ENCODE results near the gene C2orf72.

Gene C2orf72

DNA sequence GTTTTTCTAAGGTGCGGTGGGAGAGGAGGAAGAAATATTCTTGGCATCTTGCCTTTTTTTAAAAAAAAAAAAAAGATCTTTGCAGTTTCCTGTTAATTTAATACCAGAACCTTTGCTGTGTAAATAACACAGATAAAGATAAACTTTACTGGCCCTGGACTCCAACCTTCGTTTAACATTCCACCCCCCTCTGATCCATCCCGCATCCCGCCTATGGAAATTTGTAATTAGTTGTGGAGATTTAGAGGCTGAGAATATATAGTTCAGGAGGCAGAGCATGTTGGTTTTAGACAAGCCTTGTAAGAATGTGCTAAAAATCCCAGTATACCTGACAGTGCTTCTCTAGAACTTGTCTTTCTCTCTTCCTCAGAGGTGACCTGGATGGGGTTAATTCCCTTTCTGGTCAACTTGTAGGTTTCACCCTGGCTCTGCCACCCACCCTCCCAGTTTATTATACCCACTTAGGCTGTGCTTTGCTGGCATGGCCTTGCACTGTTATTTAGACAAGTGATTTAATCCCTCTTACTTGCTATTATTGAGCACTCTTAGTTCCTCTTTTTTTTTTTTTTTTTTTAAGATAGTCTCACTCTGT is 2.9 kb upstream of the C2orf72 start:
- Histone ChIP-seq H3K36me3 (ENCODE audit: control insufficient read depth, low read length) (no peaks in the 10 kb centered on the region), H3K9me2 (replicated peaks; ENCODE audit: control insufficient read depth, low read length) (no peaks in the 10 kb centered on the region), H3K4me3 (ENCODE audit: low read length) (no peak overlapping the region), H4K20me1 (ENCODE audit: control insufficient read depth, insufficient read depth, low read depth, low read length) (no peaks in the 10 kb centered on the region), H3K27ac (ENCODE audit: low read depth, low read length) (no peak overlapping the region), H3K79me2 (ENCODE audit: control insufficient read depth, low read length) (no peaks in the 10 kb centered on the region), H3K9me3 (ENCODE audit: control insufficient read depth, insufficient read depth, low read length) (no peaks in the 10 kb centered on the region), H3K4me1 (ENCODE audit: control insufficient read depth, low read length) (peaks cover 8% of the 10 kb centered on the region), H3F3A (ENCODE audit: control insufficient read depth, insufficient read depth) (no peaks in the 10 kb centered on the region), H3K4me2 (ENCODE audit: low read length) (no peak overlapping the region), H3K27me3 (ENCODE audit: control insufficient read depth, low read length) (peaks cover 27% of the 10 kb centered on the region)
- TF ChIP-seq EZH2phosphoT487 (IDR thresholded peaks at IDR 0.05; ENCODE audit: borderline replicate concordance, low read length) (no peak), CTCF (IDR thresholded peaks at IDR 0.05; ENCODE audit: low read depth, low read length, poor library complexity, severe bottlenecking) (no peak)

DNA sequence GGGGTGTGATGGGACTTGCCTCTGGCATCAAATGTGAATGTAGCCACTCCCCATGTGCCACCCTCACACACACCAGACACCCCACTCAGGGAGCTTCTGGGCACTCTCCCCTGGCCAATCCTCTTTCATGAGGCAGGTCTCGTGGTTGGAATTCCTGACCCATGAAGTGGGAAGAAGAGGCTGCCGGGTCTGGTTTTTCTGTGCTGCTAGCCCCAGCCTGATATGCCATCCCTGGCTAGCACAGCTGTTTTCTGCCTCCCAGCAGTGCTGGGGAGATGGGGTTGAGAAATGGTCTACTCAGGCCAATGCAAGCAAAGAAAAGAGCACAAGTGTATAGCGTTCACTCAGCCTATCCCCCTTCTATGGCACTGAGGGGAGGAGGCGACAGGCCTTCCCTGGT is 1.2 kb upstream of the C2orf72 start:
- Histone ChIP-seq H3K4me2 (ENCODE audit: low read length) (no peak overlapping the region), H3F3A (ENCODE audit: control insufficient read depth, insufficient read depth) (no peaks in the 10 kb centered on the region), H3K4me1 (ENCODE audit: control insufficient read depth, low read length) (peaks cover 8% of the 10 kb centered on the region), H4K20me1 (ENCODE audit: control insufficient read depth, insufficient read depth, low read depth, low read length) (no peaks in the 10 kb centered on the region), H3K36me3 (ENCODE audit: control insufficient read depth, low read length) (no peaks in the 10 kb centered on the region), H3K9me3 (ENCODE audit: control insufficient read depth, insufficient read depth, low read length) (no peaks in the 10 kb centered on the region), H3K27ac (ENCODE audit: low read depth, low read length) (no peak overlapping the region), H3K27me3 (ENCODE audit: control insufficient read depth, low read length) (peaks cover 39% of the 10 kb centered on the region), H3K9me2 (replicated peaks; ENCODE audit: control insufficient read depth, low read length) (no peaks in the 10 kb centered on the region), H3K4me3 (ENCODE audit: low read length) (no peak overlapping the region), H3K79me2 (ENCODE audit: control insufficient read depth, low read length) (no peaks in the 10 kb centered on the region)
- TF ChIP-seq CTCF (IDR thresholded peaks at IDR 0.05; ENCODE audit: low read depth, low read length, poor library complexity, severe bottlenecking) = no peak
- TF ChIP-seq EZH2phosphoT487 (IDR thresholded peaks at IDR 0.05; ENCODE audit: borderline replicate concordance, low read length) = no peak

DNA sequence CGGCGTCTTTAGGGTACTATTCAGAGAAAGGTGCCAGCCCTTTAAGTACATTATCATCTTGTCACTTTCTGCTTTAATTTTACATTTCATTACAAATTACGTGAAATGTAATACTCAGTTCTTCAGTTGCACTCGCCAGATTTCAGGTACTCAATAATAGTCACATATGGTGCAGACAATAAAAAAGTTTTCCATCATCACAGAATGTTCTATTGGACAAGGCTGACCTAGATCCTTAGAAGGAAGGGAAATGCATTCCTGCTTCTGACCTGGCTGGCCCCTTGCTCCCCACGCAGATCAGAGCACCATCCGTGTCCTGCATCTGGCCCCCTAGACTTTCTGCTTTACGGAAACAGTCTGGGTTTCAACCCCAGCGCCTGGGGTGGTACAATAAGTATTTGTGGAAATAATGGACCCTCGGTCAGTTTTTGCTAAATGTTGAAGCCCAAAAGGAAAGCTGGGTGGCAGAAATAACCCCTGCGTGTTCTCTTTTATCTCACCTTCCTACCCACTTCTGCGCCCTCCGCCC is 681 bp upstream of the C2orf72 start:
- Histone ChIP-seq H3K9me3 (ENCODE audit: control insufficient read depth, insufficient read depth, low read length) (no peaks in the 10 kb centered on the region), H3F3A (ENCODE audit: control insufficient read depth, insufficient read depth) (no peaks in the 10 kb centered on the region), H3K27me3 (ENCODE audit: control insufficient read depth, low read length) (peaks cover 41% of the 10 kb centered on the region), H3K4me1 (ENCODE audit: control insufficient read depth, low read length) (peaks cover 8% of the 10 kb centered on the region), H3K36me3 (ENCODE audit: control insufficient read depth, low read length) (no peaks in the 10 kb centered on the region), H3K27ac (ENCODE audit: low read depth, low read length) (no peak overlapping the region), H4K20me1 (ENCODE audit: control insufficient read depth, insufficient read depth, low read depth, low read length) (no peaks in the 10 kb centered on the region), H3K4me3 (ENCODE audit: low read length) (no peak overlapping the region), H3K4me2 (ENCODE audit: low read length) (no peak overlapping the region), H3K9me2 (replicated peaks; ENCODE audit: control insufficient read depth, low read length) (no peaks in the 10 kb centered on the region), H3K79me2 (ENCODE audit: control insufficient read depth, low read length) (no peaks in the 10 kb centered on the region)
- TF ChIP-seq EZH2phosphoT487 (IDR thresholded peaks at IDR 0.05; ENCODE audit: borderline replicate concordance, low read length) (no peak), CTCF (IDR thresholded peaks at IDR 0.05; ENCODE audit: low read depth, low read length, poor library complexity, severe bottlenecking) (no peak)
